Cerebellar nuclear complex (tissue), 1 donor: Measurements from ENCODE around the gene KCNT2.

ENCODE experiments used
- DNase-seq, 2 experiments: peaks; one replicate each; lab custom pipeline; 2025; lab: John Stamatoyannopoulos, UW

The KCNT2 gene

DNA sequence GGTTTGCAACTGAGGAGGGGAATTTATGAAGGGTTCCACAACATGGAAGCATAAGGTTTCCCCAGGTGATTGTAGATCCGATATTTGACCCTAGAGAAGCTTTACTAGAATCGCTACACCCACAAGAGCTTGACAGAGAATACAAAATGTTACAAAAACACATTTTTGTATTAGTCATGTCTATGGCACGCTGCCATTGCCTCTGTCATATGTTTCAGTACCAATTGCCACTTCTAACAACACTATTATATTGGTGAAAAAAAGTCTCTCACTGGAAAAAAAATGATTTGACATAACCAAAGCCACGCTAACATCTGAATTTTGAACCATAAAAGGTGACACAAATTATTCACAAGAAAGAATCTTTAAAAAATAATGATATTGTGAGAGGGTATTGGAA lies 214.5 kb downstream of the KCNT2 start:
- no peak for DNase-seq

DNA sequence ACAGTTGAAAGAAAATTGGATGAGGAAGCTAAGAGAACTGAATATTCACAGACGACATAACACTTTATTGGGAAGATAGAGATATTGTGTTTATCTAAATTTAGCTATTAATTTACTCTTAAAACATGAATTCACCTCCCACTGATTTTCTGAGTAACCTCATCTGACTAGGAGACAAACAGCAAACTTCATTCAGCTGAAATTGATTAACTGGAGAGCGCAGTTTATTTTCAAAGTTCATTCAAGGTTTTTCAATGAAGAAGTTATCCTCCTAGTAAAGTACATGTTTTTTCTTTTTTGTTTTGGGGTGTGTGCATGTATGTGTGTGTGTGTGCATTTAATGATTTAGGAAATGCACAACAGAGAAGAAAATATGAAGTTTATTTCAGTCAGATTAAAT lies 215.0 kb downstream of the KCNT2 start:
- no peak for DNase-seq

DNA sequence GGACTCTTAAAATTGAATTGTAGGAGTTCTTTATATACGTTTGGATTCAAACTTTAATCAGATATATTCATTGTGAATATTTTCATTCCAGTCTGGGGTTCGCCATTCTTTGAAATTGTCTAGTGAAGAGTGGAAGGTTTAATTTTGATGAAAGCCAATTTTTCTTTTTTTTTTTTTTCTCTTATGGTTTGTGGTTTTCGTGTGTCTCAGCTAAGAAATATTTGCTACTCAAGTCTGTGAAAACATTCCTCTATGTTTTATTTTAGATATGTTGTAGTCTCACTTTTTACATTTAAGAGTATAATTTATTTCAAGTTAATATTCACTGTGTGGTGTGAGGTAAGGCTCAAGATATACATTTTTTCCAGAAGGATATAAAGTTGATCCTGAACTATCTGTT lies 220.5 kb downstream of the KCNT2 start:
- DNase-seq = no peak

DNA sequence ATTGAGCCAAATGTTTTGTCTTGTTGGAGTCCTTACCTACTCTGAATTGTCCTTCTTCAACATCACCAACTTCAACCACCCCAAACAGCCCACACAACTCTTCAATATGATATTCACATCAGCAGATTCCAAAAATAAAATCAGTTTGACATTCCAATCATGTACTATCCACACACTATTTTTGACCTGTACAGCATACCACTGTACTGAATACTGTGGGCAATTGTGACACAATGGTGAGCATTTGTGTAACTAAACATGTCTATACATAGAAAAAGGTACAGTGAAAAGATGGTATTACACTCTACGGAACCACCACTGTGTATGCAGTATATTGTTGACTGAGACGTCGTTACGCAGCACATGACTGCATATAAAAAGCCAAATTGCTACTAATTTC lies 223.1 kb downstream of the KCNT2 start:
- DNase-seq = no peak

- DNase-seq = no peak
Measured at GRCh38 chr1:196382383-196382782, 225.9 kb downstream of the KCNT2 start.

GRCh38 chr1:196381544-196381943 lies 226.7 kb downstream of the KCNT2 start:
- no peak for DNase-seq

GRCh38 chr1:196380316-196380715 lies 227.9 kb downstream of the KCNT2 start:
- no peak for DNase-seq

- no peak for DNase-seq
Measured at GRCh38 chr1:196377811-196378210, 230.4 kb downstream of the KCNT2 start.

- no peak for DNase-seq
Measured at GRCh38 chr1:196376630-196377328, 231.5 kb downstream of the KCNT2 start.

DNA sequence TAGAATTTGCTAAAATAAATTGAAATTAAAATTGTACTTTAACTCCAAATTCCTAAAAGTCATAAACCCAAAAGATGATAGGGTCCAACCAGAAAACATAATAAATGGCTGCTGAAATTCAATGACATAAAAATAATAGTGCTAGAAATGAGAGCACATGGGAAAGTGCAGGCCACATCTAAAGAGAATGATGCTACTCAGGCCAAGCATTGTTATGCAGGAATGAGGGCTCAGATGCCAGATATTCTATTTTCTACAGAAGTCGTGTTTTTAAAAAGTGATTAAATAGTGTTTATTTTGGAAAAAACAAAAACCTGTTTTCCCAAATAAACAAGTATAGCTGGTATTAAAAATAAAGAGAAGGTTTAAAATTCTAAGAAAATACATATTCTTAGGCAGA lies 234.4 kb downstream of the KCNT2 start:
- no peak for DNase-seq

DNA sequence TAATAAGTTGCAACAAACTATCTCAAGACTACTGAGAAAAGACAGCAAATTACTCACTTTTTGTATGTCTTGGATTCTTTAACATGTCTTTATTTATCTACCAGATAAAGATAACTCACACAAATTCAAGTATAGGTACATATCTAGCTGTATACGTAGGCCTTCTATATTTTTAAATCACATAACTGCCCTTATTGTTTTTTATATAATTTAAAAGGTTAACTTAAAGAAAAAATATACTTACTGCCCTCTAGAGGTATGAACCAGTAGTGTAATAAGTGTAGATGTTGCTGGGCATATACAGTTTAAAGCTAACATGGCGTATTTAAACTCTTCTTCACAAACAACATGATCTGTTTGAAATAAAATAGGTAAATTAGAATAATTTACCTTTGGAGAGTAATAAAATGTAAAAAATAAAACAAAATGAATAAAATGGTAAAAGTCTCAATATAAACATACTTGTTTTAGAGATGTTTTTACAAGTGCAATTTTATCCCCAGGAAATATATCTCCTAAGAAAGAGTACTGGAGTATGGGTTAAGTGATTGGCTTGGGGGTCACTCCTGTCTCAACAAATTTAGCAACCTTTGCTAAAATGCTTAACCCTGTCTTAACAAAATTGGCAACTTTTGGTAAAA lies 235.2 kb downstream of the KCNT2 start:
- no peak for DNase-seq

- no peak for DNase-seq
Measured at GRCh38 chr1:196367838-196368237, 240.4 kb downstream of the KCNT2 start.

DNA sequence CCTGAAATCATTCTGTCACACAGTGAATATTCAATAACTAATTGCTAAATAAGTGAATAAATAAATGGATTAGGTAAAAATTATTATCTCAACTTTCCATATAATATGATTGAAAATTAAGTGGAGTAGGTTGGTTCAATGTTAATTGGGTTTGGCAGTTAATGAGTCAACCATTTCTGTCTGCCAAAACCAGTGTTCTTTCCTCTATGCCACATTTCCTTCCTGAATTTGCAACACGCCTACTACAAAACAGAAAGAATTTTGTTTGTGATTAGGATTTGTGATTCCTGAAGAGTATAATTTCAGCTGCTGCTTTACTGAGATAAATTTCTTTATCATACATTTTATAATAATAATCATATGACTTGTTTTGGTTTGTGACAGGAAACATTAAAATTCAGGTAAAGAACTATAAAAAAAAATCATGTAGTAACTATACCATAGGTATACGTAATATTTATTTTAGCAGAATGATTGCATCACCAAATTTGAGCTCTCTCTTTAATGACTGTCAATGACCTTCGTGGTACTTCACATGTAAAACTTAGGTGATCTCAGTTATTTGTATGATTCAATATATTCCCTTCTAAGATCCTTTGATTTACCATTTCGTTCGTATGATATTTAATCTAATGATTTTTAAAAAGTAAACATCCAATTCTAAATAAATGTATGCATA lies 241.3 kb downstream of the KCNT2 start:
- no peak for DNase-seq

DNA sequence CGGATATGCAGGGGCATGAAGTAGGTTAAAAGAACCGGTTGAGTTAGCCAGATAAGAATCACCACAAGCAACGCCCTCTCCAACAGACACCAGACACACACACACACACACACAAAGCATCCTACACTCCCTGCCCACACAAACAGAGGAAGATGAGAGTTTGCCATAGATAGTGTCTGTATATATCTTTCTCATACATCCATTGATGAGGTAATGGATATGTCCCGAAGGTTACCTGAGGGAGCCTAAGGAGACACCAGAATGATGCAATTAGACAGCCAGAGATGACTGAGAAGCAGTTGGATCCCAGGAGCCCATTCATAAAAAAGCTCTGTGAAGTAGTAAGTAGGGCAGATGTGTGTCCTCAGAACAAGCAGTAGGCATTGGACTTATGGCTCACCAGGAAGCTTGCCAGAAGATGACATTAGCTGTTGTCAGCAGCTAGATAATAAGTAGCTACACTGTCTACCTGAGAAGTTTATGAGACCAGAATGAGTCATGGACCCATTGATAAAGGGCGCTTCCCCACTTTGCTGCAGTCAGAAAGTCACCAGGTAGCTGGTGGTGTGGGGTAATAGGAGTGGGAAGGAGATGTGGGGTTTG lies 247.0 kb downstream of the KCNT2 start:
- no peak for DNase-seq

- DNase-seq = no peak
Measured at GRCh38 chr1:196357913-196358312, 250.3 kb downstream of the KCNT2 start.

DNA sequence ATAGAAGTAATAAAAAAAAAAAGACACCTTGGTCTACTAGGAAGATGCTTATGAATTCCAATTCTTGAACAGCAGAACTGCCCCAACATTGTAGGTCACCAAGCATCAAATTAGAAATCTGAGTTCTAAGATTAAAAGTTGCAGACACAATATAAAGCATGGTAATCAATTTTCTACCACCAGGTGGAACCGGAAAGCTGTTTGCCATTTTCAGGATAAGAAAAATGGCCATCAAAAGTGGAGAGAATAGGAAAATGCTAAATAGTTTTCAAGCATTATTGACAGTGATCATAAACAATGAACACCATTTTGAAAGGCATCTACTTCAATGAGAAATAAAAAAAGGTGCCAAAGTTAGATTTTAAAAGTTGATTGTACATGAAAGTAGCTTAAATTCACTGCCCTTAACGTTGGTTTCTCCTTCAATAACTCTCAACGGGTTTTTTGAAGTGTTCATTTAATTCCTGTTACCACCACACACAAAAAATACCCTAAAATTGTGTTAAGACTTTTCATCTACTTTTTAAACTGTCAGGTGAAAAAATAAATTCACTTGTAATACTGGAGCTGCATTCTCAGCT lies 252.9 kb downstream of the KCNT2 start:
- DNase-seq = no peak

DNA sequence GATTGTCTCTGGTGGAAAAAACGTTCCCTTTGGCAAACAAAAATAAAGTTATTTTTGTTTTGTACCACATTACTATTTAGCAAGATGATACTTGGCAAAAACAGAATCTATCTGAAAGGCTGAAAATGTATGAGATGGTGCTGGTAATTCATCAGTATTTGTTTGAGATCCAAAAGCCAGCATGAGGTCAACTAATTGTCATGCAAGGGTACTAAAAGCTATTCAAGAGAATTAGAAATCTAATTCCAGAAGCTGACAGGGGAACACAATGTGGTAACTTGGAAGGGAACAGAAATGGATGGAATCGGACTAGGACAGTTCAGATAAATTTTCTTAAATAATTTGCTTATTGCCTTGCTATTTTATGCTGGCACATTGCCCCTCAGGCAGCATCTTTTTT lies 263.8 kb downstream of the KCNT2 start:
- DNase-seq = no peak

GRCh38 chr1:196324345-196324744 lies 283.9 kb downstream of the KCNT2 start:
- DNase-seq = no peak

GRCh38 chr1:196323869-196324268 lies 284.4 kb downstream of the KCNT2 start:
- DNase-seq = no peak

- no peak for DNase-seq
Measured at GRCh38 chr1:196319301-196319700, 288.9 kb downstream of the KCNT2 start.

- no peak for DNase-seq
Measured at GRCh38 chr1:196317535-196318522, 290.4 kb downstream of the KCNT2 start.
